ENCODE results near the gene PSEN1. TPM values are rescaled to one million over a fixed set of nuclear protein-coding genes. Genes with fewer than 3 reads are reported as not detected.

Gene PSEN1
- total RNA-seq, 4 donors from 2014 or later, result 54.6 to 100 (median 68.1) TPM

- intact Hi-C loops (cut with DNase I), result no loop called here
- peaks cover 0 to 15% of the 10 kb centered on the region in 2 donors for H3K36me3 ChIP-seq
- H3K9me3 ChIP-seq, result no peaks in the 10 kb centered on the region
- no peak for TF ChIP-seq POLR2A (IDR thresholded peaks at IDR 0.05)
- TF ChIP-seq CTCF (IDR thresholded peaks at IDR 0.05), result no peak
- WGBS, 2 donors, result 77 to 91% methylated on average over 12 to 17 of the region's 18 CpGs
- no peaks in the 10 kb centered on the region for H3K27me3 ChIP-seq
- peaks cover 8 to 12% of the 10 kb centered on the region in 2 donors for H3K4me1 ChIP-seq
- H3K27ac ChIP-seq, result no peak overlapping the region
- H3K4me3 ChIP-seq (replicated peaks in 1 of 3), result no peak overlapping the region
- DNase-seq, result no peak
Observed at GRCh38 chr14:73264885-73265720, 128.8 kb downstream of the PSEN1 start.

DNA sequence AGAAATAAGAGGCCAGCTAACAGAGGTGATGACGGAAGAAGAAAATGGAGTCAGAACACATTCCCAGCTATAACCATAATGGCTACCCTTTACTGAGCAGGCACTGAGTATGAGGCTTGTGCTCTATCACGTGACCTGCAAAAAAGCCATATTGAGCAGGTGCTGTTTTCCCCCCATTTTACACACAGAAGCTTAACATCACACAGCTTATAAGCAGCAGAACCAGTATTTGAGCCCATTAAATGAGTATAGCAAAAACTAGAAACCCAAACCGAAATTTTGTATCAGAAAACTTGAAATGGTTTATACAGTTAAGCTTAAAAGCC is 129.4 kb downstream of the PSEN1 start:
- intact Hi-C loops (cut with DNase I), result no loop called here
- H3K36me3 ChIP-seq, result peaks cover 0 to 15% of the 10 kb centered on the region in 2 donors
- no peak overlapping the region for H3K27ac ChIP-seq
- peaks cover 8 to 15% of the 10 kb centered on the region in 2 donors for H3K4me1 ChIP-seq
- WGBS, 2 donors, result 92 to 100% methylated on average over 3 of the region's 3 CpGs
- DNase-seq, result no peak
- TF ChIP-seq POLR2A (IDR thresholded peaks at IDR 0.05), result no peak
- no peak for TF ChIP-seq CTCF (IDR thresholded peaks at IDR 0.05)
- H3K27me3 ChIP-seq, result no peaks in the 10 kb centered on the region
- no peak overlapping the region for H3K4me3 ChIP-seq (replicated peaks in 1 of 3)
- no peaks in the 10 kb centered on the region for H3K9me3 ChIP-seq

DNA sequence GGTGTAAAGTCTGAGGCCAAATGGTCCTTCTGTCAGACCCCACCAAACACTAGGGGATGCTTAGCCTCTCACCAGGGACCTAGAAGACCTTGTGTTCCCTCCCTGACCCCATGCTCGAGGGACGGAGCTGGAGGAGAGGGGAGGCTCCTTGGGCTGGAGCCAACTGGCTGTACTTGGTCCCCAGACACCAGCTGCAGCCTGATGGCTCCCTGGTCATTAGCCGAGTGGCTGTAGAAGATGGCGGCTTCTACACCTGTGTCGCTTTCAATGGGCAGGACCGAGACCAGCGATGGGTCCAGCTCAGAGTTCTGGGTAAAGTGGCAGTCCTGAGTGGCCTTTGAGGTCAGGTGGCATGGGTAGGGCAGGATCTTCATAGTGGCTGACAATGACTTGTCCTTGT is 130.0 kb downstream of the PSEN1 start:
- H3K9me3 ChIP-seq, result no peaks in the 10 kb centered on the region
- DNase-seq, result no peak
- H3K27ac ChIP-seq, result no peak overlapping the region
- H3K36me3 ChIP-seq, result peaks cover 0 to 15% of the 10 kb centered on the region in 2 donors
- H3K4me3 ChIP-seq (replicated peaks in 1 of 3), result no peak overlapping the region
- peaks cover 8 to 15% of the 10 kb centered on the region in 2 donors for H3K4me1 ChIP-seq
- intact Hi-C loops (cut with DNase I), result no loop called here
- 96% methylated on average over 7 of the region's 7 CpGs; no CpG with 5 or more reads in 1 of the 2 donors for WGBS, 2 donors
- TF ChIP-seq POLR2A (IDR thresholded peaks at IDR 0.05) (no peak), CTCF (IDR thresholded peaks at IDR 0.05) (no peak)
- no peaks in the 10 kb centered on the region for H3K27me3 ChIP-seq

DNA sequence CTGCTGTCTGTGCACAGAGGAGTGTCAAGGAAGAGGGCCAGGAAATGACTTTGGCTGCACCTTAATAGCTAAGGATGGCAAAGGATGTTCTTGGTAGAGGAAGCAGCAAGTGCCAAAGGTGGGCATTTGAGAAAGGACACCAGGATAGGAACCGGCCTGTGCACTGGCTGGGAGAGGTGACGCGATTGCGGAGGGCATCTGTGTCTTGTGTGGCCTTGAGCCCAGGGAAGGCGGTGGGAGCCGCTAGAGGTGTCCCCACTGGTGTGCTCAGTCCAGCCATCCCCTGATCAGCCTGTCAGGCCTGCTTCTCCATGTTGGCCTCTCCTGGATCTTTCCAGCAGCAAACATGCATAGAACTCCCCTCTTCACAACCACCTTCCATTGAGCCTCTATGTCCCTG is 131.2 kb downstream of the PSEN1 start:
- Histone ChIP-seq H3K4me3 (replicated peaks in 1 of 3) (no peak overlapping the region), H3K9me3 (no peaks in the 10 kb centered on the region), H3K27ac (no peak overlapping the region), H3K27me3 (no peaks in the 10 kb centered on the region), H3K36me3 (peaks cover 0 to 15% of the 10 kb centered on the region in 2 donors), H3K4me1 (peaks cover 8 to 15% of the 10 kb centered on the region in 2 donors)
- DNase-seq, result no peak
- TF ChIP-seq POLR2A (IDR thresholded peaks at IDR 0.05) (no peak), CTCF (IDR thresholded peaks at IDR 0.05) (no peak)
- WGBS, 2 donors, result 94 to 97% methylated on average over 6 of the region's 6 CpGs
- intact Hi-C loops (cut with DNase I), result no loop called here
